Endothelial cell of umbilical vein (primary cell): ENCODE data around the gene WDR76. TPM values are rescaled to one million over a fixed set of nuclear protein-coding genes. Genes with fewer than 3 reads are reported as not detected.

Source experiments
- BruUV-seq: library from RNA; stranded (reverse); fragments of 400-500 nt; replicated peaks from 2 replicates; lab custom pipeline; 2021; lab: Mats Ljungman, UMichigan
- CTCF ChIA-PET: fragments of 300-600, 350-600 bp; sonication (Branson Sonifier 250); formaldehyde crosslinking; loops from one replicate; lab custom pipeline; 2021; ENCODE audit warnings: antibody characterized with exemption, inconsistent platforms; lab: Charles Lee
- POLR2A ChIA-PET: fragments of 300-600, 350-600 bp; sonication (Branson Sonifier 250); formaldehyde crosslinking; loops from one replicate; lab custom pipeline; 2021; ENCODE audit warnings: antibody characterized with exemption, inconsistent platforms; lab: Charles Lee
- DNase-seq: peaks from one replicate; pipeline ENCODE4 v3.0.0-alpha.2; 2011; ENCODE audit warnings: low read depth, low spot score
- FAIRE-seq: peaks from 2 replicates; lab custom pipeline; 2011; peaks lifted over from hg19 to GRCh38; lab: Jason Lieb, UNC
- H2AFZ ChIP-seq: 2 replicates; pipeline ENCODE4 v1.6.0; 2012; ENCODE audit warnings: low read depth, low read length, control low read depth, inconsistent platforms
- H3K27ac ChIP-seq: 2 replicates; pipeline ENCODE4 v1.5.1; 2011; ENCODE audit warnings: low read depth, mild to moderate bottlenecking, control low read depth, low read length, moderate library complexity; ENCODE audit not compliant: insufficient read depth
- H3K27me3 ChIP-seq, 2 experiments: 2 replicates each; pipeline versions ENCODE4 v1.6.0 to v1.6.1; 2011; ENCODE audit warnings: low read length in 2 of 2, mixed read lengths in 1 of 2; ENCODE audit not compliant: control insufficient read depth in 2 of 2, insufficient read depth in 2 of 2
- H3K36me3 ChIP-seq, 2 experiments: 2 replicates in 1 of 2; 3 replicates in 1 of 2; pipeline ENCODE4 v1.5.1; 2011; ENCODE audit warnings: low read length in 2 of 2, mild to moderate bottlenecking in 1 of 2, moderate library complexity in 1 of 2; ENCODE audit not compliant: control insufficient read depth in 2 of 2, insufficient read depth in 2 of 2; ENCODE audit errors: extremely low read depth in 1 of 2
- H3K4me1 ChIP-seq: 3 replicates; pipeline ENCODE4 v1.5.1; 2011; ENCODE audit warnings: mild to moderate bottlenecking, low read length; ENCODE audit not compliant: control insufficient read depth, insufficient read depth; ENCODE audit errors: extremely low read depth
- H3K4me2 ChIP-seq: 2 replicates; pipeline ENCODE4 v1.6.1; 2011; ENCODE audit warnings: low read length, control low read depth, mixed read lengths; ENCODE audit not compliant: insufficient read depth
- H3K4me3 ChIP-seq, 3 experiments: fragments of 200-600 bp in 1 of 3; sonication (generic), shearing (Covaris generic) in 1 of 3; replicated peaks in 1 of 3; 2 replicates each; pipeline ENCODE4 v1.5.1; 2011 to 2016; ENCODE audit warnings: control low read depth in 3 of 3, low read length in 3 of 3, mild to moderate bottlenecking in 2 of 3, inconsistent platforms in 1 of 3, low read depth in 1 of 3, moderate library complexity in 1 of 3; ENCODE audit not compliant: insufficient read depth in 1 of 3
- H3K79me2 ChIP-seq: 2 replicates; pipeline ENCODE4 v1.6.0; 2012; ENCODE audit warnings: low read length, inconsistent platforms; ENCODE audit not compliant: control insufficient read depth, insufficient read depth
- H3K9ac ChIP-seq: replicated peaks from 2 replicates; pipeline ENCODE3; 2011; ENCODE audit warnings: low read length, control low read depth; ENCODE audit not compliant: insufficient read depth; ENCODE audit errors: extremely low read depth
- H3K9me1 ChIP-seq: replicated peaks from 3 replicates; pipeline ENCODE4 v1.6.0; 2011; ENCODE audit warnings: mild to moderate bottlenecking, low read length; ENCODE audit not compliant: control insufficient read depth, insufficient read depth; ENCODE audit errors: extremely low read depth
- H3K9me3 ChIP-seq: replicated peaks from 2 replicates; pipeline ENCODE4 v1.5.1; 2012; ENCODE audit warnings: low read length, inconsistent platforms; ENCODE audit not compliant: control insufficient read depth, insufficient read depth
- H4K20me1 ChIP-seq: replicated peaks from 2 replicates; pipeline ENCODE3; 2011; ENCODE audit warnings: mild to moderate bottlenecking, low read length; ENCODE audit not compliant: control insufficient read depth, insufficient read depth; ENCODE audit errors: extremely low read depth
- EZH2 ChIP-seq: IDR thresholded peaks from 2 replicates; pipeline ENCODE4 v1.6.1; 2012; ENCODE audit warnings: borderline replicate concordance, low read depth, mild to moderate bottlenecking, moderate library complexity, low read length, inconsistent platforms; ENCODE audit not compliant: severe bottlenecking
- FOS ChIP-seq: IDR thresholded peaks from 2 replicates; pipeline ENCODE4 v1.6.1; 2011; ENCODE audit warnings: mild to moderate bottlenecking, low read length, moderate library complexity, borderline replicate concordance; ENCODE audit not compliant: insufficient read depth
- GATA2 ChIP-seq: IDR thresholded peaks from 2 replicates; pipeline ENCODE4 v1.7.0; 2011; ENCODE audit warnings: low read depth, mild to moderate bottlenecking, moderate library complexity, mixed read lengths, low read length; ENCODE audit not compliant: insufficient read length, insufficient read depth
- JUN ChIP-seq: IDR thresholded peaks from 2 replicates; pipeline ENCODE4 v1.6.1; 2011; ENCODE audit warnings: borderline replicate concordance, low read depth; ENCODE audit not compliant: insufficient read length, insufficient read depth
- MYC ChIP-seq: IDR thresholded peaks from one replicate; pipeline ENCODE4 v1.6.1; 2011; ENCODE audit warnings: mild to moderate bottlenecking, low read depth, low read length
- POLR2A ChIP-seq: IDR thresholded peaks from 2 replicates; pipeline ENCODE4 v1.6.1; 2012; ENCODE audit warnings: low read depth, mild to moderate bottlenecking, control low read depth, low read length
- POLR2AphosphoS5 ChIP-seq: IDR thresholded peaks from 2 replicates; pipeline ENCODE4 v1.6.1; 2012; ENCODE audit warnings: low read depth, mild to moderate bottlenecking, control low read depth, low read length, moderate library complexity; ENCODE audit not compliant: insufficient read depth
- dilution Hi-C: fragments of 300-500 bp; cut with MboI; formaldehyde crosslinking; loops from one replicate; pipeline ENCODE4 v1.15.0; 2019; ENCODE audit warnings: low sequenced_read_pairs; ENCODE audit not compliant: extremely low pct_ligation_motif_present
- intact Hi-C: fragments of 100-400 bp; cut with micrococcal nuclease; formaldehyde crosslinking; loops from one replicate; pipeline ENCODE4 v1.10.0; 2022
- polyA plus RNA-seq, 4 experiments: library from polyadenylated mRNA; depleted of rRNA in 3 of 4; stranded (reverse) in 3 of 4; unstranded in 1 of 4; fragments of >200 nt; gene quantifications; 2 replicates each; pipeline versions ENCODE4 v1.2.1 to v1.2.3, GENCODE V29; 2011 to 2012; ENCODE audit warnings: missing spikeins in 1 of 4
- total RNA-seq: library from RNA; stranded (reverse); gene quantifications from 2 replicates; pipeline ENCODE4 v1.2.3, GENCODE V29; 2021
- TF ChIP-seq, protein P1 (sequence below): IDR thresholded peaks from 2 replicates; pipeline ENCODE4 v1.6.1; 2011; ENCODE audit not compliant: insufficient read depth, insufficient read length
- TF ChIP-seq, protein P2 (sequence below), 2 donors: IDR thresholded peaks; 1 replicate in 1 of 2; 2 replicates in 1 of 2; pipeline ENCODE4 v1.5.1; 2011; ENCODE audit warnings: low read length in 2 of 2, mild to moderate bottlenecking in 2 of 2, moderate library complexity in 2 of 2, control low read depth in 1 of 2, inconsistent platforms in 1 of 2, low read depth in 1 of 2; ENCODE audit not compliant: insufficient read depth in 1 of 2; ENCODE audit errors: extremely low read depth in 1 of 2

WDR76 gene
- total and polyA plus RNA-seq, 2 donors (not counting 3 experiments of a cell fraction or from before 2014, with no cell fraction given), result 3.1 to 25.2 TPM

DNA sequence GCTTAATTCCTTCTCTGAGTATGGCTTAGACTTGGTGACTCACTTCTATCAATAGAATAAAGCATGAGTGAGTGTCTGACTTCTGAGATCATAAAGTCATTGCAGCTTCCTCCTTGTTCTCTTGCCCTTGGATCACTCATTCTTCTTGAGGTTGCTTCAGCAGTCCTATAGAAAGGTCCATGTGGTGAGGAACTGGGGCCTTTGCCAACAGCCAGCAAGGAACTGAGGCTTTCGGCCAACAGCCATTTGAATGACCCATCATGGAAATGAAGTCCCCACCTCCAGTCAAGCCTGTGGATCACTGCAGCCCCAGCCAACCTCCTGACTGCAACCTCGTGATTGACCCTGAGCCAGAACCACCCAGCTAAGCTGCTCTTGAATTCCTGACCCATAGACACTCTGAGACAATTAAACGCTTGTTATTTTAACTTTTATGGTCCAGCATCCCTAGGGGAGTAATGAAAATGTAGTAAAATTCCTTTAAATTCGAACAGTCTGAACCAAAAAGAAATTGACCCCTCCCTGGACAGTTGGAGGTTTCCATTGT lies 84.5 kb downstream of the WDR76 start:
- Histone ChIP-seq H4K20me1 (no peaks in the 10 kb centered on the region), H3K36me3 (peaks cover 0 to 5% of the 10 kb centered on the region in 2 experiments), H3K4me1 (peaks cover 38% of the 10 kb centered on the region), H3K79me2 (no peaks in the 10 kb centered on the region), H3K9me1 (no peaks in the 10 kb centered on the region), H3K4me3 (no peak overlapping the region), H3K27ac (peak overlapping the region; percentile 89), H3K9me3 (no peaks in the 10 kb centered on the region), H3K9ac (no peak overlapping the region), H3K27me3 (no peaks in the 10 kb centered on the region), H2AFZ (no peak overlapping the region), H3K4me2 (peak overlapping the region; percentile 27)
- DNase-seq, result peak; percentile 91
- dilution Hi-C loops (no loop called here), intact Hi-C loops (loop anchor here (1.0 to 10.0 kb wide), 3 partner anchors 87 to 376 kb away; partner anchors contain the start of genes FRMD5 and GOLM2)
- TF ChIP-seq EZH2 (no peak), MYC (no peak), GATA2 (peak; percentile 49), POLR2AphosphoS5 (no peak), FOS (peak; percentile 86), POLR2A (no peak), JUN (peak; percentile 89)
- TF ChIP-seq, protein P1, sequence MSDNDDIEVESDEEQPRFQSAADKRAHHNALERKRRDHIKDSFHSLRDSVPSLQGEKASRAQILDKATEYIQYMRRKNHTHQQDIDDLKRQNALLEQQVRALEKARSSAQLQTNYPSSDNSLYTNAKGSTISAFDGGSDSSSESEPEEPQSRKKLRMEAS, result no peak
- TF ChIP-seq, protein P2, sequence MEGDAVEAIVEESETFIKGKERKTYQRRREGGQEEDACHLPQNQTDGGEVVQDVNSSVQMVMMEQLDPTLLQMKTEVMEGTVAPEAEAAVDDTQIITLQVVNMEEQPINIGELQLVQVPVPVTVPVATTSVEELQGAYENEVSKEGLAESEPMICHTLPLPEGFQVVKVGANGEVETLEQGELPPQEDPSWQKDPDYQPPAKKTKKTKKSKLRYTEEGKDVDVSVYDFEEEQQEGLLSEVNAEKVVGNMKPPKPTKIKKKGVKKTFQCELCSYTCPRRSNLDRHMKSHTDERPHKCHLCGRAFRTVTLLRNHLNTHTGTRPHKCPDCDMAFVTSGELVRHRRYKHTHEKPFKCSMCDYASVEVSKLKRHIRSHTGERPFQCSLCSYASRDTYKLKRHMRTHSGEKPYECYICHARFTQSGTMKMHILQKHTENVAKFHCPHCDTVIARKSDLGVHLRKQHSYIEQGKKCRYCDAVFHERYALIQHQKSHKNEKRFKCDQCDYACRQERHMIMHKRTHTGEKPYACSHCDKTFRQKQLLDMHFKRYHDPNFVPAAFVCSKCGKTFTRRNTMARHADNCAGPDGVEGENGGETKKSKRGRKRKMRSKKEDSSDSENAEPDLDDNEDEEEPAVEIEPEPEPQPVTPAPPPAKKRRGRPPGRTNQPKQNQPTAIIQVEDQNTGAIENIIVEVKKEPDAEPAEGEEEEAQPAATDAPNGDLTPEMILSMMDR (IDR thresholded peaks at IDR 0.05; ENCODE audit: extremely low read depth in 1 of 2, insufficient read depth in 1 of 2, low read depth in 1 of 2, low read length in 2 of 2), result no peak
- peak; percentile 99 for FAIRE-seq
- no TSS peak for BruUV-seq
- CTCF ChIA-PET, result interaction anchor here (0.6 to 1.2 kb wide), 3 partner anchors 189 to 311 kb away, joined by 3 read pairs; no protein-coding TSS in a partner anchor
- POLR2A ChIA-PET, result no interaction called here
